Measurements from ENCODE around the gene HDLBP.
"Not testable (repeated sequence)": the region's sequence is repeated elsewhere in the genome, so short reads cannot be mapped to it uniquely, and the experiment has no call there.

Gene HDLBP

DNA sequence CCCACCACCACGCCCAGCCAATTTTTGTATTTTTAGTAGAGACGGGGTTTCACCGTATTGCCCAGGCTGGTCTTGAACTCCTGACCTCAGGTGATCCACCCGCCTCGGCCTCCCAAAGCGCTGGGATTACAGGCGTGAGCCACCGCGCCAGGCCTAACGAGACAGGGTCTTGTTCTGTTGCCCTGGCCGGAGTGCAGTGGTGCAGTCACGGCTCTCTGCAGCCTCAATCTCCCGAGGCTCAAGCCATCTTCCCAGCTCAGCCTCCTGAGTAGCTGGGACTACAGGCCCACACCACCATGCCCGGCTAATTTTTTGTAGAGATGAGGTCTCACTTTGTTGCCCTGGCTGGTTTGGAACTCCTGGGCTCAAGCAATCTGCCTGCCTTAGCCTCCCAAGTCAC lies 118.2 kb downstream of the HDLBP start:
- DNase-seq (ENCODE audit: low read depth, low spot score): not testable (repeated sequence)

- DNase-seq (ENCODE audit: low read depth, low spot score): no peak
These were observed 119.9 kb downstream of the HDLBP start for GRCh38 chr2:241195506-241196130.

- no peak for DNase-seq (ENCODE audit: low read depth, low spot score)
These were observed 120.7 kb downstream of the HDLBP start for GRCh38 chr2:241194811-241195210.

DNA sequence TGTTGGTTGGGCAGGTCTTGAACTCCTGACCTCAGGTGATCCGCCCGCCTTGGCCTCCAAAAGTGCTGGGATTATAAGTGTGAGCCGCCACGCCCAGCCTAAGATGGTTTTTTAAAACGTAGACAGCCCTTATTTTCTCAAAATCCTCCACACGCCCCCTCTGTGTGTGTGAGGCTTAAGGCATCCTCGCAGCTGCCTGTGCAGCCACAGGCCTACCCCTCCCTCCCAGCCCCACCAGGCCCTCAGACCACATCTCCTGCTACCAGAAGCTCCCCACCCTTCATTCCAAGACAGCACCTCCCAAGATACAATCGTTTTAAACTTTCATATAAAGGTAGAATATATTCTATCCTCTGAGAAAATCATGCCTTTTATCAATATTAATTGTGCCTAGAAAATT lies 122.2 kb downstream of the HDLBP start:
- no peak for DNase-seq (ENCODE audit: low read depth, low spot score)

DNA sequence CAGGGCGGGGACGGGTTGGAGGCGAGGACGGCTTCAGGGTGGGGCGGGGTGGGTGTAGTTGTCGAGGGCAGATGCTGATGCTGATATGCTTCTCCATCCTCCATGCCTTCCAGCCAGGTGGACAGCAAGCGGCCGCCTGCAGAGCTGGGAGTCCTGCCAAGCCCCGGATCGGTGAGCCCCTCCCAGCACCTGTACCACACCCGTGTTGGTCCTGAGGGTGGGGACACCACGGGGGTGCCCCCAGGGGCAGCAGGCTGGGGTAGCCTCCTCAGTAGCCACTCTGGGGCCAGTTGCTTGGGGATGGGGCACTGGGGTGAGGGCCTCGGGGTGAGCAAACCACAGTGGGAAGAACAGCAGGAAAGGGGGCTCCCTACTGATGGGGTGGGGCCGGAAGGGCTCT lies 124.4 kb downstream of the HDLBP start:
- no peak for DNase-seq (ENCODE audit: low read depth, low spot score)

DNA sequence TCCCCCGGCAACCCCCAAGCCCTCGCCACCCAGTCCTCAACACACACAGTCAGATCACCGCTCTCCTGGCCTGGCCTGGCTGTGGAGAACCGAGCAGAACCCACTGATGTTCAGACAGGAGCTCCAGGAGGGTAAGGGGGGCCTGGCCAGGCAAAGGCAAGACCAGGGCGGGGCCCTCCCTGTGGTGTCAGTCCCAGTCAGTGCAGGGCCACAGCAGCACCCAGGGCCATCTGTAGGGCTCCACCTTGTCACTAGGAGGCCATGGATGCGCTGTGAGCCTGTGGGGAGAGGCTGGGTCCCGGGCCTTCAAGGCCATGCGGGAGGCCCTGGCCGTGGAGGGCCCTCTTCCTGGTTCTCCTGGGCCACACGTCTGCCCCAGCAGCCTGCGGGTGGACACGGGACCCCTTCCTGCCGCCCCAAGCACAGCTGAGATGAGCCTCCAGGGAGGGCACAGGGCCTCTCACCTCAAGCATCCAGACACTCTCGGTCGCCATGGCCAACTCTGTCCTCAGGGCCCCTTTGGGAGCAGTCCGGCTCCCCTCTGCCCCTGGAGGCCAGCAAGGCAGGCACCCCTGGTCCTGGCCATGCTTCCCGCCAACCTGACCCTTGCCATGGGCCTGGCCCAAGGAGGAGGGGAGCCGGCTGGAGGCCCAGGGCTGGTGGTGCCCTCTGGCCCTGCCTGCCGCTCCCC lies 125.0 kb downstream of the HDLBP start:
- no peak for DNase-seq (ENCODE audit: low read depth, low spot score)

- no peak for DNase-seq (ENCODE audit: low read depth, low spot score)
These were observed 125.6 kb downstream of the HDLBP start for GRCh38 chr2:241189856-241190201.

DNA sequence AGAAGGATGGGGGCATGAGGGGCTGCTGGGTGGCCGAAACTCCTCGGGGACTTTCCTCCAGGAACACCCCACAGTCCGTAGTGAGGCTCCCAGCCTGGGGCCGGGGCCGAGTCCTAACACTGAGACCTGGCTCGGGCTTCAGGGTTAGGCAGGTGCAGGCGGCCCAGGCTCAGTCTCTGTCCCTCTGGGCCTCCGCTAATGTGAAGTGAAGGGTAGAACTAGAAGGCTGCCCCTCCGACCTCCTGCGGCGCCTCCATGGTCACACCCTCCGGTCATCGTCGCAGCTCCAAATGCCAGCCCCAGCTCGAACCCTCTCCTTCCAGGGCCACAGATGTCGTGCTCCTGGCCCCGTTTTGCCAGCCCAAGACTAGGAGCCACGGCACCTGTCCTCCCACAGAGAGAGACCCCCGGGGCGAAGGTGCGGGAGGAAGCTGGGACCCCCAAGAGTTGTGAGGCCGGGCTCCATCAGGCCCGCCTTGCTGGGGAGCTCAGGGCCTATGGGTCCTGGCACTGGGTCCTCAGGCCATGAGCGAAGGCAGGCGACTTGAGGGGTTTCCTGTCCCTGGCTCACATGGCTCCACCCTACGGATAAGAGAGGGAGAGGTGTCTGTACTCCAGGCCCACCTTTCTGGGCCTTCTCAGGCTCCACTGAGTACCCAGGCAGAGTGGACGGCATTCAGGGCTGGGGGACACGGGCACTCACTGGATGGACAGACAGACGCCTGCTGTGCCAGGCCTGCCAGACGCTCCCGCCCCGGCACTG lies 126.2 kb downstream of the HDLBP start:
- no peak for DNase-seq (ENCODE audit: low read depth, low spot score)

- no peak for DNase-seq (ENCODE audit: low read depth, low spot score)
These were observed 126.9 kb downstream of the HDLBP start, which contains the start of gene ANO7 for GRCh38 chr2:241188361-241189092. Gene ANO7 (plus strand): TSS chr2:241188677. CDS start chr2:241190064, 1,387 bp downstream.

DNA sequence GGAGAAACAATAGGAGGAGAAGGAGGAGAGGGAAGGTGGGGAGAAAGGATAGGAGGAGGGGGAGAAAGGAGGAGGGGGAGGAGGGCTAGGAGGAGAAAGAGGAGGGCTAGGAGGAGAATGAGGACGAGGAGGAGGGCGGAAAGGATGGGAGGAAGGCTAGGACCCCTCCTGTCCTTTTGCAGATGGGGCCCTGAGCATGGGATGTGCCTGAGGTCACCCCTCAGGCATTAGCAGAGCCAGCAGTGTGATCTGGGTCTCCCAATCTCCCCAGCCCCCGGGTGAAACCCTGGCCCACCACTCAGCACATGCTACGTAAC lies 127.6 kb downstream of the HDLBP start:
- no peak for DNase-seq (ENCODE audit: low read depth, low spot score)

DNA sequence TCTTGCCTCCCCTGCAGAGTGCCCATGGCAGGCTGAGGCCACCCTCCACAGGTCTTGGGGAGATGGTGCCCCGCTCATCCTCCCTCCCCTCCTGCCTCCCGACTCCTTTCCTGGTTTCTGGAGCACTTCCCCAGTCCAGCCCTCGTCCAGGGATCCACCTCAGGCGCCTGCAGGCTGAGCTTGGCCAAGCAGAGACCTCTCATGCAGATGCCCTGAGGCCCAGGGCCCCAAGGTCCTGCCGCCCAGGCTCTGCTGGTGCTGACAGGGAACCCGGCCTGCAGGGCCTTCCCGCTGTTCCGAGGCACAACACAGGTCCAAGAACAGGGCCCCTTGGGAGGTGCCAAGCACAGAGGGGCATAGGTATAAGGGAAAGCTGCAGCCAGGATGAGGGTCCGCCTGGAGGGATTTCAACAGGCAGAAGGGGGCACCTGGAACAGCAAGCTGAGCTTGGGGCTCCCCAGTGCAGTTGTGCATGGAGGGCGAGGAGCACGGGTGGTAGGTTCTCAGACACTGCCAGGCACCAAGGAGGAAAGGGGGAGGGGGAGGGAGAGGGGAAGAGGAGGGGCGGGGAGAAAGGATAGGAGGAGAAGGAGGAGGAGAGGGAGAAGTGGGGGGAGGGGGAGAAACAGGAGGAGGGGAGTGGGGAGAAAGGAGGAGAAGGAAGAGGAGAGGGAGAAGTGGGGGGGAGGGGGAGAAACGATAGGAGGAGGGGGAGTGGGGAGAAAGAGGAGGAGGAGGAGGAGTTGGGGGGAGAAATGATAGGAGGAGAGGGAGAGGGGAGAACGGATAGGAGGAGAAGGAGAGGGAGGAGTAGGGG lies 128.2 kb downstream of the HDLBP start:
- DNase-seq (ENCODE audit: low read depth, low spot score): no peak

GRCh38 chr2:241185961-241186360 lies 129.5 kb downstream of the HDLBP start:
- DNase-seq (ENCODE audit: low read depth, low spot score): no peak

GRCh38 chr2:241184901-241185300 lies 130.6 kb downstream of the HDLBP start:
- DNase-seq (ENCODE audit: low read depth, low spot score): no peak

DNA sequence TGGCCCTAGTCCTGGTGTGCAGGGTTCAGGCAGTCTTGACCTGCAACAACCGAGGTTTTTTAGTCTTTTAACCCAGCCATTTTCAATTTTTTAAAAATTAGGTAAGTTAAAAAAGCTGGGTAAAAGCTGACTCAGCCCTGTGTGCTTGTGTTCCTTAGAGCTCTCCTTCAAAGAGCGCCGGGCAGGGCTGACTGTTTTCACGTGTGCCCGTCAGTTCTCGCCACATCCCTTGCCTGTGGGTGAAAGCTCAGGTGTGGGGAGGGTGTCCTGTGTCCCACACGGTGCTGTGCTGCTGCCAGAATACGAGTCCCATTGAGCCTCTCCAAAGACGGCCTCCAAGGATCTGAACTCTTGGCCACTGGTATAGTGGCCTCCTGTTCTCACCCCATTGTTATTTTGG lies 132.3 kb downstream of the HDLBP start:
- no peak for DNase-seq (ENCODE audit: low read depth, low spot score)

DNA sequence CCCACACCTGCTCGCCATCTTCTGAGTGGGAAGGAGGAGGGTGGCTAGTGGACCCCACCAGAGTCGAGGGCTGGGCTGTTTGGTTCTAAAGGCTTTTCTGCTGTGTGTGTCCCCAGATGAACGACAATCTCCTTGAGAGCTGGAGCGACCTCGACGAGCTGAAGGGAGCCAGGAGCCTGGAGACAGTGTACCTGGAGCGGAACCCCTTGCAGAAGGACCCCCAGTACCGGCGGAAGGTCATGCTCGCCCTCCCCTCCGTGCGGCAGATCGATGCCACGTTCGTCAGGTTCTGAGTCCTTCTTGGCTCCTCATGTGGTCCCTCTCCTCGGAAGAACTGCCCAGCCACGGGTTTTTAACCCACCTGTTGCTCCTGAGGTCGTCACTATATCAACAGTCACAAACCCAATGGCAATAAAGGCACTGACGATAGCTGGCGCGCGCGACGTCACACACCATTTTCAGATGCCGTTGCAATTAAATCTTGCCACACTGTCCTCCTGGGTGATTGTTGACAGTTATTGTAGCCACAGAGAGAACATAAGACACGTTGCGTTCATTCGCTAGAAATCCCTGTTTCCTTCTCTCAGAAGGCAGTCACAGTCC lies 132.8 kb downstream of the HDLBP start:
- no peak for DNase-seq (ENCODE audit: low read depth, low spot score)

- no peak for DNase-seq (ENCODE audit: low read depth, low spot score)
These were observed 133.3 kb downstream of the HDLBP start for GRCh38 chr2:241182126-241182525.

- DNase-seq (ENCODE audit: low read depth, low spot score): no peak
These were observed 135.0 kb downstream of the HDLBP start for GRCh38 chr2:241180495-241180894.

- DNase-seq (ENCODE audit: low read depth, low spot score): no peak
These were observed 135.6 kb downstream of the HDLBP start for GRCh38 chr2:241179899-241180298.

GRCh38 chr2:241178961-241179360 lies 136.5 kb downstream of the HDLBP start:
- no peak for DNase-seq (ENCODE audit: low read depth, low spot score)

DNA sequence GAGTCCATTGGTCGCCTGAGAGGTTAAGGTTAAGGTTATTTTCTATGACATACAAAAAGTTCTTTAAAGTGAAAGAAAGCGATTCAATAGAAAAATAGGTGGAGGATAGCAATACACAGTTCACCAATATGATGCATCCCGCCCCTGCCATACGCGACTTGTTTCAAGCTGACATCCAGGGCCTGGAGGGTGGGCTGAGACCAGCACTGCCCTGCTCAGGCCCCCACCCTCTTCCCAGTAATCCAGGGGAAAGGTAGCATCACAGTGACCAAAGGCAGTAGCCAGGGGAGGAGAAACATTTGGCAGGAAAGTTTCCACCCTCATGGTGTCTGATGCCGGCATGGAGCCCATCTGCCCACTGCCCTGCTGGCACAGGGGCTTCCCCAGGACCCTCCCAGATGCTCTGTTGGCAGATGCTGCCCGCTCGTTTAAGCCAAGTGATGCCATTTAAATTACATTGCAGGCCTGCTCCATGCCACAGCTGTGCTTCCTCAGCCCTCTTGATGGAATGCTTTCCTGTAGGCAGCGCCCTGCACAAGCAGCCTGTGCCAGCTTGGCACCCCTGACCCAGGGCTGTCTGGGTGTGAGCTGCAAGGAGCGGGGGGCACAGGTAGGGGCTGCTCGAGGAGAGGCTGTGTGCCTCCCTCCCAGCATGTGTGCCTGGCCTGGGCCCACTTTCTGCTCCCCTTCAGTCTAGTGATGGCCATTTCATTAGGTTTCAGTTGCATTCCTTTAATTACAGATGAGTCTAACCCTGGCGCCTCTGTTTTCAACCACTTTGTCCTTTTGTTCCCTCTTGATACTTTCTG lies 137.7 kb downstream of the HDLBP start:
- DNase-seq (ENCODE audit: low read depth, low spot score): no peak
